Measurements from ENCODE around the gene TMEM87B. TPM values are rescaled to one million over a fixed set of nuclear protein-coding genes. Genes with fewer than 3 reads are reported as not detected.
"Not testable (repeated sequence)": the region's sequence is repeated elsewhere in the genome, so short reads cannot be mapped to it uniquely, and the experiment has no call there.

TMEM87B gene
- total RNA-seq, 1 donor from 2014 or later = 6.0 TPM

DNA sequence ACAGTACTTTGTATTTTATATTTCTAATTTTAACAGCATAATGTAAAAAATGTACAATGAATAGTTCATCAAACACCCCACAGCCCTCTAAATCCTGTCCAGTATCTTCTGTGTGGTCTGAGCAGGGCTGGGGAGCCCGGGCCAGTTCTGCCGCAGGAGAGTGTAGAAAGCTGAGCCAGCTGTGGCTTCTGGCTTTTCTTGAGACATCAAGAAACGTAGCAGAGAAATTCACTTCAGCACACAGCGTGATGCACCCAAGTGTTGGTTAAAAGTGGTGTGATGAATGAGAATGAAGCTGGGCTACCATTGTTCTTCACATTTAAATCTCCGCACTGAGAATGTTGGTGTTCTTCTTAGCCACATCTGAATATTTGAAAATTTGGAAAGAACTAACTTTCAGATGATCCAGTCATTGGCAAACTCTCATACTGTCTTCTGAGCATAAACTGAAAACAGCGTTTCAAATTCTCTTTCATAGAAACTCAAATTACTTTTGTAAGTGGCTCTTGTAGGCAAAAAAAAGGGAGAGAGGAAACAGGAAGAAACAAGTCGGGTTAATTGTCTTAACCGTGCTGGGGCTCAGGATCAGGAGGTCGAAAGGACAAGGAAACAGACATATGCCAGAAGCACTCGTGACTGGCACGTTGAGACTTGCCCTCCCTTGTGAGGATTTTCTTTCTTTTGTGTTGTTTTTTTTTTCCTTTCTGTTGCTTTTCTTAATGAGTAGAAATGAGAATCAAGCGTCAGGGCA lies 23.4 kb upstream of the TMEM87B start:
- intact Hi-C loops (cut with DNase I) = no loop called here
- DNase-seq = no peak
- ATAC-seq (ENCODE audit: poor library complexity) = peak; percentile 49

DNA sequence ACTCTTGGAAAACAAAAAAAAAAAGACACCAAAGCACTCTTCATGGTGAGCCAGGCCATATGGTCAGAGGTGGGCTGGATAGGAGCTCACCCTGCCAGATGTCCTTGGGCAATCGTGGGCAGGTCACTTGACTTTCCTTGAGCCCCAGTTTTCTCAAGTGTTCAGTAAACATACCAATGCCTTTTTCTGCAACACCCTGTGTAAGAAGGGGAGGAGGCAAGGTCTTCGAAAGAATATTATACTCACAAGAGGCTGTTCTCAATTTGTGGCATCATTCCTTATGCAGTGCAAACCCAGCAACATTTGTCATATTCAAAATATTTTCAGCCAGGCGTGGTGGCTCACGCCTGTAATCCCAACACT lies 22.9 kb upstream of the TMEM87B start:
- DNase-seq (no peak), ATAC-seq (ENCODE audit: poor library complexity) (peak; percentile 41)
- intact Hi-C loops (cut with DNase I) = no loop called here

DNA sequence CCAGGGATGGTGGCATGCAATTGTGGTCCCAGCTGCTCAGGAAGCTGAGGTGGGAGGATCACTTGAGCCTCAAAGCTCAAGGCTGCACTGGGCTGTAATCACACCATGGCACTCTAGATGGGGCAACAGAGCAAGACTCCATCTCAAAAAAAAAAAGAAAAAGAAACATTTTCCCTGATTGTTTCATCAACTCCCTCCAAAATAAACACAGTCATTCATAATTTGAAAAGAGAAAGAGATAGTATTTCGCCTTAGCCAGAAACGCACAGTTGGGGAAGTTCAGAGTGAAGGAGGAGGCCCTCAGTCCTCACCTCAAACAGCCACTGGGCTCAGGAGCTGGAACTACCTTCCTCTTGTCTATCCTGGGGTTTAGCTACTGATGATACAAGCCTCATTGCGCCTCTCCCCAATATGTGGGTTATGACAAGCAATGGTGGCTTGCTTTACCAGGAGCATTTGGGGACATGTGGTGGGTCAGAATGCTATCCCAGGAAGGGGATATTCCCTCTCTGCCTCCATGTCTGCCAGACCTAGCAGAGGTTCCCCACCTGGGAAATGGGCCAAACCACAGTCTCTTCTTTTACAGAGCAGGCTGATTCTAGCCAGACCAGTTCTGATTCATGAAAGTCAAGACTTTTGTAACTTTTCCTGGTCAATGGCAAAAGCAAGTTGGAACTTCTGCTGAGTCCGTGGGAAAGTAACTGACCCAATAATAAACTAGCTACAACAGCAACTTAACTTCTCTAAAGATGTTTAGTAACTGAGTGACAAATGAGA lies 22.2 kb upstream of the TMEM87B start:
- DNase-seq (no peak), ATAC-seq (ENCODE audit: poor library complexity) (peak; percentile 63)
- intact Hi-C loops (cut with DNase I) = no loop called here

DNA sequence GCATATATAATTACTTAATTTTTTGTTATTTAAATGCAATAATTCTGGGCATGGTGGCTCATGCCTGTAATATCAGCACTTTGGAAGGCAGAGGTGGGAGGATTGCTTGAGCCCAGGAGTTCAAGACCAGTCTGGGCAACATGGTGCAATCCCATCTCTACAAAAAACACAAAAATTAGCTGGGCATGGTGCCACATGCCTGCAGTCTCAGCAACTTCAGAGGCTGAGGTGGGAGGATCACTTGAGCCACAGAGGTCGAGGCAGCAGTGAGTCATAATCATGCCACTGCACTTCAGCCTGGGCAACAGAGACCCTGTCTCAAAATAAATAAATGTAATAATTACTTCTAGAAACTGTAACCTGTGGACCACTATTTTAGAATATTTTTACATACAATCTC lies 21.5 kb upstream of the TMEM87B start:
- ATAC-seq (ENCODE audit: poor library complexity) = peak; percentile 25
- intact Hi-C loops (cut with DNase I) = no loop called here

DNA sequence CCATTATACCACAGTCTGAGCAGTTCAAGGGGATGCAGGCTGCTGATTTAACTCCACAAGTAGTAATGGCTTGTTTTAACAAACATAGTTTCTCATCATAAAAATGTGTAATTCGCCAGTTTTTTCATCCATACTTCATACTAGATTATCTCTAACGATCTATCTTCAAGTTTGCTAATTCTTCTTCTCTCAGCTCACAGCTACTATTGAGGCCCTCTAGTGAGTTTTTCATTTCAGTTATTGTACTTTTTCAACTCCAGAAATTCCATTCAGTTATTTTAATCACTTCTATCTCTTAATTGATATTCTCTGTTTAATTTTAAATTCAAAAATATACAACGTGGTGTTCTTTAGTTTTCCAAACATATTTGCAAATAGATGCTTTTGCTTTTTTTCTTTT lies 20.1 kb upstream of the TMEM87B start:
- ATAC-seq (ENCODE audit: poor library complexity) (no peak), DNase-seq (no peak)
- intact Hi-C loops (cut with DNase I) = no loop called here

More for the DNA sequence above, 21.5 kb upstream of the TMEM87B start:
- DNase-seq = no peak

DNA sequence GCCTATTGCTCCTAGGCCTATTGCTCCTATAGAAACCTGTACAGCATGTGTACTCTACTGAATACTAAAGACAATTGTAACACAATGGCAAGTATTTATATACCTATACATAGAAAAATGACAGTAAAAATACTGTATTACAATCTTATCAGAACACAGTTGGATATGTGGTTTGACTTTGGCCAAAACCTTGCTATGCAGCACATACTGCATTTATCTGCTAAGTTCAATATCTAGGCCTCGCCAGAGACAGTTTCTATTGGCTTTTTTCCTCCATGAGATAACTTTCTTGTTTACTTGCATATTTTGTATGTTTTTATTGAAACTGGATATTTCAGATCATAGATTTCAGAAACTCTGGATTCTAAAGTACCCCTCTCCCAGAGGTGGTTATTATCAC lies 19.3 kb upstream of the TMEM87B start:
- DNase-seq = no peak
- no peak for ATAC-seq (ENCODE audit: poor library complexity)
- intact Hi-C loops (cut with DNase I) = no loop called here

DNA sequence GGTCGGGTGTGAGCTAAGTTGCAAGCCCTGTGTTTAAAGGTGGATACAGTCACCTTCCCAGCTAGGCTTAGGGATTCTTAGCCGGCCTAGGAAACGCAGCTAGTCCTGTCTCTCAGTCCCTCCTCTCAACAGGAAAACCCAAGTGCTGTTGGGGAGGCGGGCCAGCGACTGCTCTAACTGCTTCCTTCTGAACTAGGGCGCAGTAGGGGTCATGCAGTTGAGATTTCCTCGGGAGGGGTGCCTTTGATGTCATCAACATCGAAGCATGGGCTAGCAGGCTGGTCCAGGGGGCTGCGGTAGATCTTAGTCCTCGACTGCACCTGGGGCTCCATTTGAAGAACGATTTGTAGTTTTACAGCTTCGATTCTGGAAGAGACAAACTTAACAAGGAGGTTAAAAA lies 15.5 kb upstream of the TMEM87B start:
- ATAC-seq (ENCODE audit: poor library complexity); DNase-seq; intact Hi-C loops (cut with DNase I): not testable (repeated sequence)

DNA sequence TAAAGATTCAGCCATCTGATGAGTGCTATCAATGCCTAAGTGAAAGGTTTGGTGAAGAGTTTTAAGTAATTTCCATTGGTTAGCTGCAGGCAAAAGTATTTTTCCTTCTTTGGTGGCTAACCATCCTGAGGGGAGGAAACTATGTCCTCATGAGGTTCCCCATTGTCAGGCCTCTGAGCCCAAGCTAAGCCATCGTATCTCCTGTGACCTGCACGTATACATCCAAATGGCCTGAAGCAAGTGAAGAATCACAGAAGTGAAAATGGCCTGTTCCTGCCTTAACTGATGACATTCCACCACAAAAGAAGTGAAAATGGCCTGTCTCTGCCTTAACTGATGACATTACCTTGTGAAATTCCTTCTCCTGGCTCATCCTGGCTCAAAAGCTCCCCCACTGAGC lies 15.0 kb upstream of the TMEM87B start:
- DNase-seq; ATAC-seq (ENCODE audit: poor library complexity); intact Hi-C loops (cut with DNase I): not testable (repeated sequence)

DNA sequence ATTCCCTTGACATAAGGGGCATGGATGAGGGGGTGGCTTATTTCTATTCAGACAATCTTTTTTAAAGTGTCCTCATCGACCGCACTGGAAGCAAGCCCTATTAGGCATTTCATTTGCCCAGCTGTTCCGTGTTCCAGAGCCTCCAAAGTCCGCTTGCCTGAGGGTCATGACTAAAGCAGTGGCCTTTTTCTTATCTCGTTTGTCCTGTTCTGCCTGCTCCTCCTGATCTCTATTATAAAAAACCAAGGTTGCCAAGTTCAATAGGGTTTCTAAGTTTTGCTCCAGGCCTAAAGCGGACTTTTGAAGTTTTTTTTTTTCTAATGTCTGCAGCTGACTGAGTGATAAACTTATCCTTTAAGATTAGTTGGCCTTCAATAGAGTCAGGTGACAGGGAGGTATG lies 13.6 kb upstream of the TMEM87B start:
- DNase-seq; intact Hi-C loops (cut with DNase I); ATAC-seq (ENCODE audit: poor library complexity): not testable (repeated sequence)

DNA sequence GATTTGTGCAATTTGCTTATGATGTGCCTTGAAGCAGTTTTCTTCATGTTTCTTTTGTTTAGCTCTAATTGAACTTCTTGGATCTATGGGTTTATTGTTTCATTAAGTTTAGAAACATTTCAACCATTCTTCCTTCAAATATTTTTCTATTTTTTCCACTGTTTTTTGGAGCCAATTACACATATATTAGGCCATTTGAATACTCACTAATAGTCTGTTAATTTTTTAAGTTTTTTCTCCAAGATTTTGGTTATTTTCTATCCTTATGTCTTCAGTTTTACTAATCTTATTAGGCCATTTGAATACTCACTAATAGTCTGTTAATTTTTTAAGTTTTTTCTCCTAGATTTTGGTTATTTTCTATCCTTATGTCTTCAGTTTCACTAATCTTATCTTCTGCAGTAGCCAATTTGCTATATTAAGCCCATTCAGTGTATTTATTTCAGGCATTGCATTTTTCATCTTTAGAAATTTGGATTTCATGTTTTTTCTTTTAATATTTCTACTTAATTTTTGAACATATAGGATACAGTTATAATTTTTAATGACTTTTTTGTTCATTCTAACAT lies 9.5 kb upstream of the TMEM87B start:
- DNase-seq = no peak
- intact Hi-C loops (cut with DNase I) = no loop called here
- no peak for ATAC-seq (ENCODE audit: poor library complexity)

DNA sequence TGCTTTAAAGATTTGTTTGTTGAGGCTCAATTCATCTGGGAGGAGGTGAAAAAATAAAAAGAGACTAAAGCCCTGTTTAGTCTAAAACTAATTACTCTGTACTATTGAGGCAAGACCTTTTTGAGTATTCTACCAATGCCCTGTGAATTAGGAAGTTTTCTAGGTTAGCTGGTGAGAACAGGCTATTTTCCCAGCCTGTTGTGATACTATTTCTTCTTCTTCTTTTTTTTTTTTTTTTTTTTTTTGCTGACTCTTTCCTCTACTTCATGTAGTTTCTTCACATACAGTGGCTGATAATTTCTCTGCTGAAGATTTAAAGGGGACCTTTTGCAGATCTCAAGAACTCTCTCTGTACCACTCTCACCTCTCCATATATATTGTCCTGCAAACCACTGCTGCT lies 8.8 kb upstream of the TMEM87B start:
- intact Hi-C loops (cut with DNase I) = no loop called here
- ATAC-seq (ENCODE audit: poor library complexity) (no peak), DNase-seq (no peak)

DNA sequence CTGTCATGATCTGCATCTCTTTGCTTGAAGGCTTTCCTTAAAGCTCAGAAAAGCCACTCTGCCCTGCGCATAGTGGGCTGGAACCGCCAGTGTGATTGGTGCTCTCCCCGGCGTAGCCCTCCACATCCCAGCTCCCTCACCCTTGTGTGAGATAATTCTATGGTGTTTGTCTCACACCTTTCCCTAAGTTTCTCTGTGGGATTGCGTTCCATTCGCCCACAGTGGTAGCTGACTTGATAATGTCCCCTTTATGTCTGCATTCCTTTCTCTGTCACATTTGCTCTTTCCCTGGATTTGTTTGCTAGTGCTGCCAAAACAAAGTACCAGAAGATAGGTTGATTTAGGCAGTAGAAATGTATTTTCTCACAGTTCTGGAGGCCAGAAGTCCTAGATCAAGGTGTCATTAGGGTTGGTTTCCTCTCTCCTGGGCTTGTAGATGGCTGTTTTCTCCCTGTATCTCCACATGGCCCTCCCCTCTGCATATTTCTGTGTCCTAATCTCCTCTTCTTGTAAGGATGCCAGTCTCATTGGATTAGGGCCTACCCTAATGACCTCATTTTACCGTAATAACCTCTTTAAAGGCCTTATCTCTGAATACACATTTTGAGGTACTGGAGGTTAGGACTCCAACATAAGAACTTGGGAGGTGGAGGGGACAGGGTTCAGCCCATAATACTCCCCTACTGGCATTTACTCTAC lies 7.4 kb upstream of the TMEM87B start:
- ATAC-seq (ENCODE audit: poor library complexity) = peak; percentile 87
- intact Hi-C loops (cut with DNase I) = no loop called here
- no peak for DNase-seq

DNA sequence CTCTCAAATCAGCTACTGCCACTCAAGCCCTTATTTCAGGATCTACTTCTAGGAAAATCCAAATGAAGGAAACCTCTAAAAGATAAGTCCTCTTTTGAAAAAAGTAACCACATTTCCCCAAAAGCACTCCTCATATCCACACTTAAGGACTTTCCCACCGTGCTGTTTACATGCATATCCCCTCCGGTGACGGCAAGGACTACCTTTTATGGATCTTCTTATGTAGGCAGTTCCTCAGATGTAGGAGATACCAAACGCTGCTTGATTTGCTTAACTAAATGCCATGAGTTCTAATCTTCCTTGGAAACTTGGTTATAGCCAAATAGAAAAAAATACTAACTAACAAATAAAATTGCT lies 6.9 kb upstream of the TMEM87B start:
- DNase-seq = no peak
- intact Hi-C loops (cut with DNase I) = no loop called here
- no peak for ATAC-seq (ENCODE audit: poor library complexity)

DNA sequence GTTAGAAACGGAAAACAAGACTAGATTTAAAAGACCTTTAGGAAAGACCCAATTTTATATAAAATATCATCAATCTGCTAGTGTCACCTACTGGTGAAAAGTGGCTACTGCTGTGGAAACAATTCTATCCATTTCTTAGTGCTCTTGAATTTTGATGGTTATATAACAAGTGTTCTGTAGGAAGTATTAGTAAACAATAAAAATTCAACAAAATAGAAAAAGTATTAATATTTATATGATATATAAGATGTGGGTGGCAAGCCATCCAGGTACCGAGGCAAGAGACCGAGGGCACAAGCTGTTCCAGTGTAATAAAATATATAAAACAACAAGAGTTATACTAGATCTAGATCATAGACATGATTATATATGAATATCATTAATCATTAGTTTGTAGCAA lies 6.2 kb upstream of the TMEM87B start:
- ATAC-seq (ENCODE audit: poor library complexity) = peak; percentile 85
- intact Hi-C loops (cut with DNase I) = no loop called here
- no peak for DNase-seq

DNA sequence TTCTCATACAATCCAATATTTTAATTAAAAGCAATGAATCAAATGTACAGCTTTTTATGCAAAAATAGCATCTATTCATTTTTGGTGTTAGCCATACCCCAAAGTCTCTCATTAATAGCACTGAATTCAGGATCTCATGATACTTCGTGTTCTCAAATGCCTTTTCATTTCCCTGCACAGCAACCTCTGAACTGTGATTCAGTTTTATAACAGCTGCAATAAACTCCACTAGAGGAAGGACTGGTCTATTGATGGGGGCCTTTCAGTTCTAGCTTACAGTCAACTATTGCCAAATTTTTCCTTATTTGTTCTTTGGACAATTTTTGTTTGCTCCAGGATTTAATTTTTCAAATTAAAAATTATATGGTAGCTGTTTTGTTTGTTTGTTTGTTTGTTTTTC lies 4.8 kb upstream of the TMEM87B start:
- no peak for DNase-seq
- ATAC-seq (ENCODE audit: poor library complexity) = no peak
- intact Hi-C loops (cut with DNase I) = loop anchor here (5.0 kb wide), 1 partner anchor 153 kb away; the partner anchor contains the start of gene MERTK

DNA sequence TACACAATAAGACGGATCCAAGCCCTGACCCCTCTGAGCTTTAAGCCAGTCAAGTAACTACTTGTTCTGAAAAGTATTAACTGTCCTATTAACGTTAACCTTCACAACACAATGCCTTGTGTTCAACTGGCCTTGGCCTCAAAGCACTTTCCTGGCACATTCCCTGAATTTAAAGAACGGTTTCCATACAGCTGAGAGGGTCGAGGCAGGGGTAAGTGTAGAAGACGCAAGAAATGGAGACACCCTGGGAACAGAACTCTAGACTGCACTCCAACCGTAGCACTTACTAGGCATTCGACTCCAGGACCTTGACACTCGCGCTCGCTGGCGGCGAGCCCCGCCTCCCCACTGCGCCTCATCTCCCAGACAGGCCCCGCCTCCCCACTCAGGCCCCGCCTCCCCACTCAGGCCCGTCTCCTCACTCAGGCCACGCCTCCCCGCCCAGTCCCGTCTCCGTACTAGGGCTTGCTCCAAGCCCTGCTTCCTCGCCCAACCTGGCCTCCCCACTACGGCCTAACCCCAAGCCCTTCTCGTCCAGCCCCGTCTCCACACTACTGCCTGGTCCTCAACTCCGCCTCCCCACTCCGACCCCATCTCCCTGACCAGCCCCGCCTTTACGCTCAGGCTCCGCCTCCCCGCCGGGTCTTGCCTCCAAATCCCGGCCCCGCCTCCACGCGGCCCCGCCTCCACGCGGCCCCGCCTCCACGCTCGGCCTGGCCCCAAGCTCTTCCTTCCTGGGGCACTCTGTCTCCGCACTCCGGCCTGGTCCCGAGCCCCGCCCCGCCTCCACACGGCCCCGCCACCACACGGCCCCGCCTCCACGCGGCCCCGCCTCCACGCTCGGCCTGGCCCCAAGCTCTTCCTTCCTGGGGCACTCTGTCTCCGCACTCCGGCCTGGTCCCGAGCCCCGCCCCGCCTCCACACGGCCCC lies 887 bp upstream of the TMEM87B start:
- ATAC-seq (ENCODE audit: poor library complexity) (peak; percentile 82), DNase-seq (peak; percentile 99)
- intact Hi-C loops (cut with DNase I) = loop anchor here (5.0 kb wide), 1 partner anchor 157 kb away; the partner anchor contains the start of gene MERTK

DNA sequence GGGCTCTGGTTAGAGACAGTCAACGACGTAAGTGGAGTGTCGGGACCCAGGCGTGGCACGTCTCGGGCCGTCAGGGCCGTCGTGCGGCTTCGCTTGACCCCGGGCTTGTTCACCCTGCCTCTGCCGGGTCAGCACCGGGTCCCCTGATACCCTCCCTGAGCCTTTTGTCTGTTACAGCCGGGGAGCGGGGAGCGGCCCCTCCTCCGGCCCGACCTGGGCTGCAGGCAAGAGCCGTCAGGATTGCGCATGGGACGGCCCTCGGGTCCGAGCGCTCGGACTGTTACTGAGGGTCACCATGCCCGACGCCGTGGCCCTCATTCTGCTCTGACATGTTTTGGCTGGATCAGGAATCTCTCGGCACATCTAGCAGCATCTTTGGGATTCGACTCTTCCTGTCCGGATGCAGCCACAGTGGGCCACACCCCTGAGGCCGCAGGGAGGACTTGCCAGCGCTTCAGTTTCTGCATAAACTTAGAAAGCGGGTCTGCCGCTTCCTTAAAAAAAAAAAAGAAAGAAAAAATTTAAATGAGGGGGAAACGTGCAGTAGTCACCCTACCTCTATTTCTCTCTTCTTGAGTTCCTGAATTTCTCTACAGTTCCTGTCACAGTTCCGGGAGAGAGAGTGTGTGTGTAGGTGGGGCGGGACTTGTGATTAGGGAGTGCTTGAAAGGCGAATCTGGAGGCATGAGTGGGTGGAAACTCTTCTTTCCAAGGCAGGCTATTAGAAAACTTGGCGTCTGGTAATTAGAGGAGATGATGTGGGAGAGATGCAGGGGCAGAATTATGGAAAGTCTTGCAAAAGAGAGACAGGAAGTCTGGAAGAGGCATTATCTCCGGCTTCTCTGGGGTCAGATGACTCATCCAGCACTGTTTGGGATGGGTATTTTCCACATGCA lies 909 bp downstream of the TMEM87B start:
- ATAC-seq (ENCODE audit: poor library complexity) = peak; percentile 7
- intact Hi-C loops (cut with DNase I) = no loop called here
- DNase-seq = peak; percentile 80
